HEK293 (cell line): Measurements from ENCODE around the gene RPUSD4.

ENCODE experiments used
- CTCF ChIA-PET: fragments of 350-600 bp; formaldehyde crosslinking; extraction: SDS; loops from one replicate; lab custom pipeline; 2021; ENCODE audit warnings: antibody characterized with exemption; lab: Yijun Ruan, JAX
- POLR2A ChIA-PET: fragments of 300-600 bp; formaldehyde crosslinking; extraction: SDS; loops from one replicate; lab custom pipeline; 2020; ENCODE audit warnings: antibody characterized with exemption, inconsistent platforms; lab: Yijun Ruan, JAX
- H3K27ac ChIP-seq: fragments of 200-500 bp; sonication (Bioruptor generic); 2 replicates; pipeline ENCODE4 v1.5.1; 2014; ENCODE audit warnings: low read depth, low read length, control low read depth, inconsistent platforms; ENCODE audit errors: extremely low read depth
- H3K36me3 ChIP-seq, 2 experiments: fragments of 200-500 bp in 1 of 2; sonication (Bioruptor generic) in 1 of 2; 1 replicate in 1 of 2; 2 replicates in 1 of 2; pipeline ENCODE4 v1.5.1; 2014 to 2017; ENCODE audit warnings: inconsistent platforms in 2 of 2, low read length in 2 of 2; ENCODE audit not compliant: control insufficient read depth in 2 of 2, insufficient read depth in 1 of 2
- H3K4me1 ChIP-seq: fragments of 200-500 bp; sonication (Bioruptor generic); 2 replicates; pipeline ENCODE4 v1.5.1; 2014; ENCODE audit warnings: mild to moderate bottlenecking, low read length, inconsistent platforms; ENCODE audit not compliant: control insufficient read depth, insufficient read depth
- H3K4me3 ChIP-seq: 2 replicates; pipeline ENCODE4 v1.5.1; 2011; ENCODE audit warnings: low read depth, mild to moderate bottlenecking, control low read depth, low read length, moderate library complexity
- H3K9me3 ChIP-seq: fragments of 200-500 bp; sonication (Bioruptor generic); 2 replicates; pipeline ENCODE4 v1.5.1; 2014; ENCODE audit warnings: low read depth, low read length, inconsistent platforms; ENCODE audit not compliant: control insufficient read depth, insufficient read depth
- INSM2 ChIP-seq: fragments of 450-650 bp; formaldehyde crosslinking; IDR thresholded peaks from 2 replicates; pipeline ENCODE4 v1.5.1; 2016; ENCODE audit warnings: missing biosample characterization, missing genetic modification characterization
- KLF7 ChIP-seq: fragments of 450-650 bp; formaldehyde crosslinking; IDR thresholded peaks from 2 replicates; pipeline ENCODE4 v1.5.1; 2016; ENCODE audit warnings: missing biosample characterization, missing genetic modification characterization, borderline replicate concordance
- MYNN ChIP-seq: fragments of 450-650 bp; formaldehyde crosslinking; IDR thresholded peaks from 2 replicates; pipeline ENCODE4 v1.5.1; 2016; ENCODE audit warnings: missing biosample characterization, missing genetic modification characterization, borderline replicate concordance
- OSR2 ChIP-seq: fragments of 450-650 bp; formaldehyde crosslinking; IDR thresholded peaks from 2 replicates; pipeline ENCODE4 v1.5.1; 2016; ENCODE audit warnings: missing biosample characterization, missing genetic modification characterization
- PRDM4 ChIP-seq: fragments of 450-650 bp; formaldehyde crosslinking; IDR thresholded peaks from 2 replicates; pipeline ENCODE4 v1.5.1; 2017; ENCODE audit warnings: missing biosample characterization, missing genetic modification characterization
- SCRT2 ChIP-seq: fragments of 450-650 bp; formaldehyde crosslinking; IDR thresholded peaks from 2 replicates; pipeline ENCODE4 v1.5.1; 2016; ENCODE audit warnings: missing biosample characterization, missing genetic modification characterization
- SP7 ChIP-seq: fragments of 450-650 bp; formaldehyde crosslinking; IDR thresholded peaks from 2 replicates; pipeline ENCODE4 v1.5.1; 2016; ENCODE audit warnings: missing biosample characterization, missing genetic modification characterization
- ZBTB10 ChIP-seq: fragments of 450-650 bp; formaldehyde crosslinking; IDR thresholded peaks from 2 replicates; pipeline ENCODE4 v1.5.1; 2016; ENCODE audit warnings: missing biosample characterization, missing genetic modification characterization
- ZBTB17 ChIP-seq: fragments of 450-650 bp; formaldehyde crosslinking; IDR thresholded peaks from 2 replicates; pipeline ENCODE4 v1.5.1; 2016; ENCODE audit warnings: missing biosample characterization, missing genetic modification characterization
- ZFP37 ChIP-seq: fragments of 450-650 bp; formaldehyde crosslinking; IDR thresholded peaks from 2 replicates; pipeline ENCODE4 v1.5.1; 2016; ENCODE audit warnings: missing biosample characterization, missing genetic modification characterization
- ZNF148 ChIP-seq: fragments of 450-650 bp; formaldehyde crosslinking; IDR thresholded peaks from 2 replicates; pipeline ENCODE4 v1.5.0; 2017; ENCODE audit warnings: missing biosample characterization, missing genetic modification characterization, borderline replicate concordance
- ZNF155 ChIP-seq: fragments of 450-650 bp; formaldehyde crosslinking; IDR thresholded peaks from 2 replicates; pipeline ENCODE4 v1.5.1; 2016; ENCODE audit warnings: missing biosample characterization, missing genetic modification characterization
- ZNF18 ChIP-seq: fragments of 450-650 bp; formaldehyde crosslinking; IDR thresholded peaks from 2 replicates; pipeline ENCODE4 v1.5.1; 2016; ENCODE audit warnings: missing biosample characterization, missing genetic modification characterization
- ZNF202 ChIP-seq: fragments of 450-650 bp; formaldehyde crosslinking; IDR thresholded peaks from 2 replicates; pipeline ENCODE4 v1.5.1; 2016; ENCODE audit warnings: missing biosample characterization, missing genetic modification characterization, borderline replicate concordance
- ZNF223 ChIP-seq: fragments of 450-650 bp; formaldehyde crosslinking; IDR thresholded peaks from 2 replicates; pipeline ENCODE4 v1.5.1; 2016; ENCODE audit warnings: missing biosample characterization, missing genetic modification characterization
- ZNF24 ChIP-seq: fragments of 450-650 bp; formaldehyde crosslinking; IDR thresholded peaks from 2 replicates; pipeline ENCODE4 v1.5.1; 2016; ENCODE audit warnings: missing biosample characterization, missing genetic modification characterization
- ZNF274 ChIP-seq, 2 experiments: fragments of 200-500 bp in 1 of 2; fragments of 450-650 bp in 1 of 2; sonication (Bioruptor generic) in 1 of 2; formaldehyde crosslinking in 1 of 2; IDR thresholded peaks; 2 replicates each; pipeline versions ENCODE4 v1.5.1 to v1.6.1; 2014 to 2016; ENCODE audit warnings: borderline replicate concordance in 1 of 2, inconsistent platforms in 1 of 2, low read length in 1 of 2, missing biosample characterization in 1 of 2, missing genetic modification characterization in 1 of 2
- ZNF335 ChIP-seq: fragments of 450-650 bp; formaldehyde crosslinking; conservative IDR thresholded peaks from 2 replicates; pipeline ENCODE4 v1.5.1; 2016; ENCODE audit warnings: missing biosample characterization, missing genetic modification characterization
- ZNF48 ChIP-seq: fragments of 450-650 bp; formaldehyde crosslinking; IDR thresholded peaks from 2 replicates; pipeline ENCODE4 v1.5.1; 2016; ENCODE audit warnings: missing biosample characterization, missing genetic modification characterization
- ZNF501 ChIP-seq: fragments of 450-650 bp; formaldehyde crosslinking; IDR thresholded peaks from 2 replicates; pipeline ENCODE4 v1.5.1; 2016; ENCODE audit warnings: missing biosample characterization, missing genetic modification characterization
- ZNF629 ChIP-seq: fragments of 450-650 bp; formaldehyde crosslinking; IDR thresholded peaks from 2 replicates; pipeline ENCODE4 v1.5.1; 2017; ENCODE audit warnings: missing biosample characterization, missing genetic modification characterization
- ZNF660 ChIP-seq: fragments of 450-650 bp; IDR thresholded peaks from 2 replicates; pipeline ENCODE4 v1.5.1; 2018; ENCODE audit warnings: missing biosample characterization, mild to moderate bottlenecking, missing genetic modification characterization
- ZNF76 ChIP-seq: fragments of 450-650 bp; formaldehyde crosslinking; IDR thresholded peaks from 2 replicates; pipeline ENCODE4; 2016; ENCODE audit warnings: low read depth, missing biosample characterization, missing genetic modification characterization, borderline replicate concordance
- ZXDB ChIP-seq: fragments of 450-650 bp; formaldehyde crosslinking; IDR thresholded peaks from 2 replicates; pipeline ENCODE4 v1.5.1; 2016; ENCODE audit warnings: missing biosample characterization, missing genetic modification characterization

Gene RPUSD4

GRCh38 chr11:126211236-126212088 is at the start of gene RPUSD4, which contains the start of gene FAM118B:
TSS of gene RPUSD4 (minus strand) at chr11:126211650. CDS start at chr11:126211638, 12 bp downstream.
TSS of gene FAM118B (plus strand) at chr11:126211782. CDS start at chr11:126235002, 23,220 bp downstream.
- ChIA-PET CTCF (interaction anchor here (0.9 kb wide), 1 partner anchor 289 kb away, joined by 5 read pairs; no protein-coding TSS in a partner anchor), POLR2A (interaction anchor here (0.6 to 1.9 kb wide), 13 partner anchors 9 to 620 kb away, joined by 3 to 20 read pairs (median 4); partner anchors contain the start of genes FOXRED1, PUS3, SRPRA and ST3GAL4)
- Histone ChIP-seq H3K9me3 (no peaks in the 10 kb centered on the region), H3K36me3 (peaks cover 10 to 36% of the 10 kb centered on the region in 2 experiments), H3K4me1 (no peaks in the 10 kb centered on the region), H3K4me3 (peak within 1 kb of the TSS; percentile 89), H3K27ac (peak within 1 kb of the TSS; percentile 48; the same call in 1 of the 2 replicates)
- TF ChIP-seq OSR2 = peak; percentile 70; the same call in 1 of the 2 replicates
- TF ChIP-seq ZNF148 (tag by site-specific recombination) = no peak
- peak; percentile 55; the same call in 1 of the 2 replicates for TF ChIP-seq ZNF501 (tag by site-specific recombination)
- no peak for TF ChIP-seq PRDM4 (tag by site-specific recombination)
- TF ChIP-seq SP7 (tag by site-specific recombination) = peak; percentile 30; the same call in 1 of the 2 replicates
- TF ChIP-seq SCRT2 = no peak
- no peak for TF ChIP-seq MYNN (tag by site-specific recombination)
- TF ChIP-seq ZNF660 = no peak
- TF ChIP-seq ZNF76 (tag by site-specific recombination) = peak; percentile 91
- no peak for TF ChIP-seq ZNF202
- TF ChIP-seq ZNF155 = no peak
- TF ChIP-seq ZBTB10 (tag by site-specific recombination) = no peak
- peak; percentile 69; the same call in 1 of the 2 replicates for TF ChIP-seq KLF7 (tag by site-specific recombination)
- TF ChIP-seq ZNF274 (IDR thresholded peaks at IDR 0.05; ENCODE audit: low read length) = no peak
- TF ChIP-seq ZNF274 (tag by site-specific recombination; IDR thresholded peaks at IDR 0.05; ENCODE audit: borderline replicate concordance) = no peak
- TF ChIP-seq ZBTB17 = 0 out of 2 replicates have a peak, but pooled peaks have one; percentile 35
- peak; percentile 84 for TF ChIP-seq ZXDB
- no peak for TF ChIP-seq ZNF223 (tag by site-specific recombination)
- no peak for TF ChIP-seq ZNF48 (tag by site-specific recombination)
- no peak for TF ChIP-seq ZFP37
- peak; percentile 84 for TF ChIP-seq ZNF335 (tag by site-specific recombination)
- TF ChIP-seq ZNF24 (tag by site-specific recombination) = peak; percentile 27; the same call in 1 of the 2 replicates
- no peak for TF ChIP-seq ZNF18 (tag by site-specific recombination)
- TF ChIP-seq INSM2 (tag by site-specific recombination) = 0 out of 2 replicates have a peak, but pooled peaks have one; percentile 37
- no peak for TF ChIP-seq ZNF629
